B cell (primary cell): ENCODE results near the gene CPA5.

Experiments
- CTCF ChIP-seq: fragments of 200-600 bp; IDR thresholded peaks from one replicate; pipeline ENCODE4 v1.8.0; 2022; ENCODE audit warnings: antibody characterized with exemption, mild to moderate bottlenecking
- EZH2 ChIP-seq: IDR thresholded peaks from 2 replicates; pipeline ENCODE4 v1.6.1; 2012; ENCODE audit warnings: borderline replicate concordance, low read depth, mild to moderate bottlenecking, moderate library complexity, low read length; ENCODE audit not compliant: insufficient read depth, poor library complexity, severe bottlenecking

GRCh38 chr7:130350945-130351790, 6.6 kb downstream of the CPA5 start:
- TF ChIP-seq EZH2, result no peak
- TF ChIP-seq CTCF, result no peak
